PC-9 (cell line): Measurements from ENCODE around the gene SORD. TPM values are rescaled to one million over a fixed set of nuclear protein-coding genes. Genes with fewer than 3 reads are reported as not detected.
"Not testable (repeated sequence)": the region's sequence is repeated elsewhere in the genome, so short reads cannot be mapped to it uniquely, and the experiment has no call there.

ENCODE experiments used
- BruUV-seq: library from RNA; stranded (reverse); fragments of 400-500 nt; replicated peaks from 2 replicates; lab custom pipeline; 2021; lab: Mats Ljungman, UMichigan
- CTCF ChIA-PET: fragments of 300-600 bp; sonication (Branson Sonifier 250); formaldehyde crosslinking; loops from one replicate; lab custom pipeline; 2022; ENCODE audit warnings: antibody characterized with exemption; lab: Charles Lee
- POLR2A ChIA-PET: fragments of 300-600 bp; sonication (Branson Sonifier 250); formaldehyde crosslinking; loops from one replicate; lab custom pipeline; 2022; ENCODE audit warnings: antibody characterized with exemption; ENCODE audit not compliant: unreplicated experiment; lab: Charles Lee
- DNase-seq, 2 experiments: peaks; one replicate each; pipeline versions ENCODE4 v3.0.0 to v3.0.0-alpha.2; 2015 to 2022; ENCODE audit warnings: mixed read lengths in 1 of 2
- H2AFZ ChIP-seq: fragments of 200-600 bp; sonication (generic); 2 replicates; pipeline ENCODE4 v1.8.1; 2017; ENCODE audit warnings: antibody characterized with exemption
- H3F3A ChIP-seq: fragments of 200-600 bp; sonication (generic); 2 replicates; pipeline ENCODE4 v1.8.1; 2017; ENCODE audit warnings: antibody characterized with exemption, mild to moderate bottlenecking, low read depth; ENCODE audit not compliant: insufficient read depth
- H3K27ac ChIP-seq: fragments of 200-600 bp; sonication (generic); 2 replicates; pipeline ENCODE4 v1.6.1; 2016; ENCODE audit warnings: mixed run types
- H3K27me3 ChIP-seq: fragments of 200-600 bp; sonication (generic); 2 replicates; pipeline ENCODE4 v1.6.1; 2016; ENCODE audit warnings: low read depth, mixed run types; ENCODE audit not compliant: insufficient read depth
- H3K36me3 ChIP-seq: fragments of 200-600 bp; sonication (generic); 2 replicates; pipeline ENCODE4 v1.6.1; 2016; ENCODE audit warnings: low read depth, mixed run types
- H3K4me1 ChIP-seq: fragments of 200-600 bp; sonication (generic); replicated peaks from 2 replicates; pipeline ENCODE4 v1.6.1; 2016; ENCODE audit warnings: mixed run types; ENCODE audit not compliant: insufficient read depth
- H3K4me2 ChIP-seq: fragments of 200-600 bp; sonication (generic); 2 replicates; pipeline ENCODE4 v1.6.1; 2017; ENCODE audit warnings: mixed run types
- H3K4me3 ChIP-seq: fragments of 200-600 bp; sonication (generic); 2 replicates; pipeline ENCODE4 v1.6.1; 2016; ENCODE audit warnings: mixed run types
- H3K79me2 ChIP-seq: fragments of 200-600 bp; sonication (generic); 2 replicates; pipeline ENCODE4 v1.6.1; 2017; ENCODE audit warnings: low read depth, mixed run types
- H3K9me2 ChIP-seq: fragments of 200-600 bp; sonication (generic); 2 replicates; pipeline ENCODE4 v1.8.1; 2017; ENCODE audit warnings: mild to moderate bottlenecking; ENCODE audit not compliant: insufficient read depth
- H3K9me3 ChIP-seq: fragments of 200-600 bp; sonication (generic); 2 replicates; pipeline ENCODE4 v1.8.1; 2016; ENCODE audit warnings: low read depth; ENCODE audit not compliant: insufficient read depth
- H4K20me1 ChIP-seq: fragments of 200-600 bp; sonication (generic); 2 replicates; pipeline ENCODE4 v1.8.1; 2017; ENCODE audit not compliant: insufficient read depth
- CTCF ChIP-seq: fragments of 200-600 bp; sonication (generic); conservative IDR thresholded peaks from 2 replicates; pipeline ENCODE4 v1.6.1; 2017; ENCODE audit warnings: mixed run types, antibody characterized with exemption, mild to moderate bottlenecking, moderate library complexity
- EZH2 ChIP-seq: fragments of 200-600 bp; sonication (generic); IDR thresholded peaks from 2 replicates; pipeline ENCODE4 v1.8.0; 2017; ENCODE audit warnings: antibody characterized with exemption, low read depth
- intact Hi-C: fragments of 100-400 bp; cut with micrococcal nuclease; formaldehyde crosslinking; loops from one replicate; pipeline ENCODE4 v1.10.0; 2022; ENCODE audit not compliant: unreplicated experiment
- total RNA-seq: library from RNA; stranded (reverse); gene quantifications from 2 replicates; pipeline ENCODE4 v1.2.3, GENCODE V29; 2021

Gene SORD
- total RNA-seq, 1 experiment from 2014 or later: 66.4 TPM

GRCh38 chr15:45100884-45101625 lies 78.1 kb downstream of the SORD start:
- Histone ChIP-seq H4K20me1 (no peaks in the 10 kb centered on the region), H3K27me3 (no peaks in the 10 kb centered on the region), H3K4me3 (no peak overlapping the region), H3K9me2 (no peaks in the 10 kb centered on the region), H3K79me2 (no peaks in the 10 kb centered on the region), H3K4me1 (no peaks in the 10 kb centered on the region), H3K36me3 (no peaks in the 10 kb centered on the region), H3F3A (no peaks in the 10 kb centered on the region), H2AFZ (no peak overlapping the region), H3K27ac (no peak overlapping the region), H3K9me3 (no peaks in the 10 kb centered on the region), H3K4me2 (no peak overlapping the region)
- no peak for DNase-seq
- no peak for TF ChIP-seq EZH2
- no peak for TF ChIP-seq CTCF
- POLR2A ChIA-PET: no interaction called here
- no TSS peak for BruUV-seq
- intact Hi-C loops: no loop called here
- CTCF ChIA-PET: no interaction called here

- Histone ChIP-seq H4K20me1 (no peaks in the 10 kb centered on the region), H3F3A (no peaks in the 10 kb centered on the region), H2AFZ (no peak overlapping the region), H3K9me3 (no peaks in the 10 kb centered on the region), H3K27ac (no peak overlapping the region), H3K79me2 (no peaks in the 10 kb centered on the region), H3K4me3 (no peak overlapping the region), H3K36me3 (no peaks in the 10 kb centered on the region), H3K4me1 (no peaks in the 10 kb centered on the region), H3K9me2 (no peaks in the 10 kb centered on the region), H3K27me3 (no peaks in the 10 kb centered on the region), H3K4me2 (no peak overlapping the region)
- no peak for DNase-seq
- intact Hi-C loops: no loop called here
- ChIA-PET POLR2A (no interaction called here), CTCF (no interaction called here)
- TF ChIP-seq EZH2 (no peak), CTCF (no peak)
- BruUV-seq: no TSS peak
Observed at GRCh38 chr15:45101749-45102148, 78.8 kb downstream of the SORD start.

GRCh38 chr15:45102226-45102625 lies 79.2 kb downstream of the SORD start:
- Histone ChIP-seq H3K4me2 (no peak overlapping the region), H3K4me3 (no peak overlapping the region), H3K79me2 (no peaks in the 10 kb centered on the region), H3K27me3 (no peaks in the 10 kb centered on the region), H3K9me2 (no peaks in the 10 kb centered on the region), H3K4me1 (no peaks in the 10 kb centered on the region), H3K9me3 (no peaks in the 10 kb centered on the region), H2AFZ (no peak overlapping the region), H3F3A (no peaks in the 10 kb centered on the region), H4K20me1 (no peaks in the 10 kb centered on the region), H3K27ac (no peak overlapping the region), H3K36me3 (no peaks in the 10 kb centered on the region)
- intact Hi-C loops: no loop called here
- CTCF ChIA-PET: no interaction called here
- TF ChIP-seq CTCF: no peak
- TF ChIP-seq EZH2: no peak
- DNase-seq: no peak
- BruUV-seq: no TSS peak
- POLR2A ChIA-PET: no interaction called here

GRCh38 chr15:45104170-45104569 lies 81.2 kb downstream of the SORD start:
- H3K27me3 ChIP-seq, H3K4me1 ChIP-seq, H3K36me3 ChIP-seq, DNase-seq, POLR2A ChIA-PET, H3K4me2 ChIP-seq, H3K9me3 ChIP-seq, H2AFZ ChIP-seq, H3K79me2 ChIP-seq, CTCF ChIA-PET, H3F3A ChIP-seq, H3K4me3 ChIP-seq, H3K27ac ChIP-seq, H4K20me1 ChIP-seq, intact Hi-C loops, BruUV-seq, H3K9me2 ChIP-seq: not testable (repeated sequence)
